ENCODE data around the gene ALK. TPM values are rescaled to one million over a fixed set of nuclear protein-coding genes. Genes with fewer than 3 reads are reported as not detected.

Gene ALK
- total RNA-seq, 2 donors from 2014 or later: 0.25 TPM; not detected in 1

DNA sequence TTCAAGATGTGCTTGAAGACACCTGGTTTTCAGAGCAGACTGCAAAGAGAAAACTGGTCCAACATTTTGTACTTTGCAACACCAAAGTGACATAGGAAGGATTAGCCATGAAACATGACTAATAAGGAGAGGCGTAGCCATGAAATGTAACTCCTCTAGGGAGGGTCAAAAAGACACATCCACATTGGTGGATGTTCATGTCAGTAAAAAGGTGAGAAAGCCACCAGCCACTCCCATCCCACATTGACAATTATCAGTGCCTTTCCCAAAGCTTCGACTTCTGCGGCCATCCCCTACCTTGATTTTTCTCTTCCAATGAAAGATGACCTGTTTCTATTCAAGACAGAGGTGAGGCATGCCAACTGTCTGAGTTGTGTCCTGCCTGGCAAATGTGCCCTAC is 223.2 kb downstream of the ALK start:
- H3K4me3 Mint-ChIP-seq: no peak overlapping the region
- no peak overlapping the region for H3K27ac Mint-ChIP-seq
- H3K36me3 Mint-ChIP-seq (ENCODE audit: insufficient read depth in 2 of 2): no peaks in the 10 kb centered on the region
- peaks cover 12% of the 10 kb centered on the region for H3K27me3 Mint-ChIP-seq (ENCODE audit: low read depth)
- no peaks in the 10 kb centered on the region for H3K4me1 Mint-ChIP-seq (ENCODE audit: low read depth)
- ATAC-seq (replicated peaks in 1 of 2) (no peak), DNase-seq (no peak)
- no peaks in the 10 kb centered on the region for H3K9me3 Mint-ChIP-seq

DNA sequence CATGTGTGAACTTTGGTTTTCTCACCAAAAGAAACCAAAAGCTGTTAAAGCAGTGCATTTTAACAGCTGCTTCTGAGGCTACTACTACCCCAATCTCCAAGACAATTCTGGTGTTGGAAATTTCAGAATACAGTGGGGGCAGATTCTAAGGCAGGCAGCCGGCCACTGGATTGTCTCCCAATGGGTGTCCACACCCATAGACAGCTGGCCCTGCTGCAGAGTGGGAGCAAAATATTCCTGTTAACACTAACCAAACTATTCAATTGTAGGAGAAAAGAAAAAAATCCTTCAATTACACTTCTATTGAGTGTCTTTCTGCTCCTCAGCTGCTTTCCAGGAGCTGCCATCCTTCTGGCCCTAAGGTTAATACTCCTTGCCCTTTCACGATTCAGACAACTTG is 223.7 kb downstream of the ALK start:
- DNase-seq (no peak), ATAC-seq (replicated peaks in 1 of 2) (no peak)
- H3K27ac Mint-ChIP-seq: no peak overlapping the region
- no peak overlapping the region for H3K4me3 Mint-ChIP-seq
- H3K9me3 Mint-ChIP-seq: no peaks in the 10 kb centered on the region
- no peaks in the 10 kb centered on the region for H3K4me1 Mint-ChIP-seq (ENCODE audit: low read depth)
- peaks cover 17% of the 10 kb centered on the region for H3K27me3 Mint-ChIP-seq (ENCODE audit: low read depth)
- H3K36me3 Mint-ChIP-seq (ENCODE audit: insufficient read depth in 2 of 2): no peaks in the 10 kb centered on the region

DNA sequence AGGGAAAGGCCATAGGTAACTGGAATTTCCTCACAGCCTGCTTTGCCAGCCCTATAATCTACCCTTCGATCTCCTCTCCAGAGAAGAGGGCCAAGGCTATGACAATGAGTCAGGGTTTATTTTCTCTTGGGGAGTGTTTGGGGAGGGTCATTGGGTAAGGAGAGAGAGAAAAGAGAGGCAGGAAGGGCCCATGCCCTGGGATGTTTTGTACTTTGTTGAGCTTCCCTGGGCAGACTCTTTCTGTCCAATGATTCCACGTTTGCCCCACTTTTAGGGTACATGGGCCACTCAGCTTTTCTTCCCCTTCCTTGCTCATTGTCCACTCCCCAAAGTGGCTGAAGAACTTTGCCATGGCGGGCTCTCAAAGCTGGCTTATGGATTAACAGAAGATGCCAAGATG is 224.2 kb downstream of the ALK start:
- Mint-ChIP-seq H3K36me3 (ENCODE audit: insufficient read depth in 2 of 2) (no peaks in the 10 kb centered on the region), H3K27ac (no peak overlapping the region), H3K9me3 (no peaks in the 10 kb centered on the region), H3K4me3 (no peak overlapping the region), H3K27me3 (ENCODE audit: low read depth) (peaks cover 18% of the 10 kb centered on the region), H3K4me1 (ENCODE audit: low read depth) (no peaks in the 10 kb centered on the region)
- DNase-seq (no peak), ATAC-seq (replicated peaks in 1 of 2) (no peak)

DNA sequence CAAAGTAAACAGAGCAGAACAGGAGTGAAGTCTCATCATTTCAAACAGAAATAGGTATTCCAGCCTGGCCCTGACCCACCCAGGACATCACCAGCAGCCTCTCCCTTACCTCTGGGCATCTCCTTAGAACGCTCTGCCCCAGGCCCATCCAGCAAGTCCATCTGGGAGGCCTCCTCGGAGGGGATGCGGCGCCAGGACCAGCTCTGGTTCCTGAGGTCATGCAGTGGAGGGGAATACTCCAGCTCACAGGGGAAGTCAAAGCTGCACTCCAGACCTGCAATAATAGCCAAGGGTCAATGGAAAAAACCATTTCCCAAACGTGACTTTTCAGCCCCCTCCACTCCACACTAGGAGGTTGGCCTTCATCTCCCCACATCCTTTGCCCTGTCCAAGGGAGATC is 226.6 kb downstream of the ALK start:
- Mint-ChIP-seq H3K4me1 (ENCODE audit: low read depth) (no peaks in the 10 kb centered on the region), H3K27me3 (ENCODE audit: low read depth) (peaks cover 14% of the 10 kb centered on the region), H3K36me3 (ENCODE audit: insufficient read depth in 2 of 2) (no peaks in the 10 kb centered on the region), H3K27ac (no peak overlapping the region), H3K4me3 (no peak overlapping the region), H3K9me3 (no peaks in the 10 kb centered on the region)
- ATAC-seq (replicated peaks in 1 of 2) (no peak), DNase-seq (no peak)

DNA sequence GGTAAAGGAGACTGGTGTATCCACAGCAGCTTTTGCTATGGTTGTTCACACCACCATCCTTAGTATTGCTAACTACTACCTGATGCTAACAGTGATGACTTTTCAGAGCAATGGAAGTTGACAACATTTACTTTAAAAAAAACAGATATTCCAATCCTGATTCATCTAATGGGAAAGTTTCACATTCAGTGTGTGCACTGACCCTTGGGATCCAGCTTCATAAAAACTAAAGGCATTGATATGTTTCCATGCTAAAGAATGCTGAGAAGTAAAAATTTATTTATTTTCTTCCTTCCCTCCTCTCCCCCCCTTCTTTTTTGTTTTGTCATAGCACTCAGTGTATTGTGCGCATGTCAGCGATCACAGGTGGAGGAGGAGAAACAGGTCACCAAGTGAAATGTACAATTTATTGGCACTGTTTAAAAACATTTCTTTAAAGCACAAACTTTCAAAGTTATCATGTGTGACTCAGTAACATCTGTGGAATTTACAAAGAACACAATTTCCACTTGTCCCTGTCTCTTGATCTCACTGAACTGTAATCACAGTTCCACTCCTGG is 229.9 kb downstream of the ALK start:
- H3K4me3 Mint-ChIP-seq: no peak overlapping the region
- peaks cover 14% of the 10 kb centered on the region for H3K27me3 Mint-ChIP-seq (ENCODE audit: low read depth)
- H3K27ac Mint-ChIP-seq: no peak overlapping the region
- no peak for ATAC-seq (replicated peaks in 1 of 2)
- no peak for DNase-seq
- no peaks in the 10 kb centered on the region for H3K9me3 Mint-ChIP-seq
- no peaks in the 10 kb centered on the region for H3K4me1 Mint-ChIP-seq (ENCODE audit: low read depth)
- H3K36me3 Mint-ChIP-seq (ENCODE audit: insufficient read depth in 2 of 2): no peaks in the 10 kb centered on the region

DNA sequence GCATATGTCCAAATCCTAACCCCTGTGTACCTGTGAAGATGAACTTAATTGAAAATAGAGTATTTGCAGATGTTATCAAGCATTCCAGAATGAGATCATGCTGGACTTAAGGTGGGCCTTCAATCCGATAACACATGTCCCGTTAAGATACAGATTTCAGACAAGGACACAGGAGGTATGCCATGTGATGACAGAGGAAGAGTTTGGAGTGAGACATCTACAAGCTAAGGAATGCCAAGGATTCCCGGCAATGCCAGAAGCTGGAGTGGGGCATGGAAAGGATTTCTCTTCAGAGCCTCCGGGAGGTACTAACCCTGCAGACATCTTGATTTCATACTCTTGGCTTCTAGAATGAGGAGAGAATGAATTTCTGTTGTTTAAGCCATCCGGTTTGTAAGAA is 231.7 kb downstream of the ALK start:
- no peak overlapping the region for H3K4me3 Mint-ChIP-seq
- no peaks in the 10 kb centered on the region for H3K36me3 Mint-ChIP-seq (ENCODE audit: insufficient read depth in 2 of 2)
- no peaks in the 10 kb centered on the region for H3K4me1 Mint-ChIP-seq (ENCODE audit: low read depth)
- ATAC-seq (replicated peaks in 1 of 2) (no peak), DNase-seq (no peak)
- peaks cover 27% of the 10 kb centered on the region for H3K27me3 Mint-ChIP-seq (ENCODE audit: low read depth)
- no peaks in the 10 kb centered on the region for H3K9me3 Mint-ChIP-seq
- no peak overlapping the region for H3K27ac Mint-ChIP-seq

DNA sequence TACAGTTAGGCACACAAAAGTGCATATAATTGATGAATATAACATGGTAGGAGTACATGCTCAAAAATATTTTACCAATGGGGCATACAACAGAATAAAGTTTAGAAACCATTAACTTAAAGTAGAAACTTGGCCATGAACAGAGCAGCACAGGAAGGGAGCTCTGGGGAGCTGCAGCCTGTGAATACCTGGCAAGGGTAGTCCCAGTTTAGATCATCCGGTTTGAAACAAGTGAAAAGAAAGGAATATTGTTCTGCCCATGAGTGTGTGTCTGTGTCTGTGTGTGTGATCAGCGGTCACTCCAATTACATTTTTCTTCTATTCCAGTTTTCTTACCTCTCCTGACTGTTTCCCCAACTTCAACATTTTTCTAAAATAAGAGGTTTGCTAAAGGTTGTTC is 233.0 kb downstream of the ALK start:
- DNase-seq: no peak
- Mint-ChIP-seq H3K36me3 (ENCODE audit: insufficient read depth in 2 of 2) (no peaks in the 10 kb centered on the region), H3K27ac (no peak overlapping the region), H3K27me3 (ENCODE audit: low read depth) (peaks cover 24% of the 10 kb centered on the region), H3K4me1 (ENCODE audit: low read depth) (no peaks in the 10 kb centered on the region), H3K9me3 (no peaks in the 10 kb centered on the region), H3K4me3 (no peak overlapping the region)
- no peak for ATAC-seq (replicated peaks in 1 of 2)

DNA sequence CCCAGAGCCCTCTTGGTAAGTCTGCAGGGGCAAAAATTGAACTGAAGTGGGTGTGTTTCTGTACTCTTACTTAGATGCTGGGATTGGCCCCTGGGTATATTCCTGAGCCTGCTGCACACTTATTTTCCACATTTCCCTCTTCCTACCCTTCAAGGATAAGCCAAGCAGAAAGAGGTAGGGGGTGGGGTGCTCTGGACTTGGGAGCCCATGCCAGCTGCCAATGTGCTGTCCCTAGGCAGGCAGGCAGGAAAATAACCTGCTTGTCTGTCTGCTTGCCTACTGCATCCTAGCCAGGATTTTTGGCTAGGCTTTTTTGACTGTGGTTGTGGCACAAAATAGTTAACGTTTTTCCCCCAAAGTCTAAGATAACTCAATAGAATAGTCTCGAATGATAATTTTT is 234.3 kb downstream of the ALK start:
- Mint-ChIP-seq H3K4me3 (no peak overlapping the region), H3K36me3 (ENCODE audit: insufficient read depth in 2 of 2) (no peaks in the 10 kb centered on the region), H3K27ac (no peak overlapping the region), H3K9me3 (no peaks in the 10 kb centered on the region), H3K4me1 (ENCODE audit: low read depth) (no peaks in the 10 kb centered on the region), H3K27me3 (ENCODE audit: low read depth) (peaks cover 14% of the 10 kb centered on the region)
- ATAC-seq (replicated peaks in 1 of 2) (no peak), DNase-seq (no peak)

DNA sequence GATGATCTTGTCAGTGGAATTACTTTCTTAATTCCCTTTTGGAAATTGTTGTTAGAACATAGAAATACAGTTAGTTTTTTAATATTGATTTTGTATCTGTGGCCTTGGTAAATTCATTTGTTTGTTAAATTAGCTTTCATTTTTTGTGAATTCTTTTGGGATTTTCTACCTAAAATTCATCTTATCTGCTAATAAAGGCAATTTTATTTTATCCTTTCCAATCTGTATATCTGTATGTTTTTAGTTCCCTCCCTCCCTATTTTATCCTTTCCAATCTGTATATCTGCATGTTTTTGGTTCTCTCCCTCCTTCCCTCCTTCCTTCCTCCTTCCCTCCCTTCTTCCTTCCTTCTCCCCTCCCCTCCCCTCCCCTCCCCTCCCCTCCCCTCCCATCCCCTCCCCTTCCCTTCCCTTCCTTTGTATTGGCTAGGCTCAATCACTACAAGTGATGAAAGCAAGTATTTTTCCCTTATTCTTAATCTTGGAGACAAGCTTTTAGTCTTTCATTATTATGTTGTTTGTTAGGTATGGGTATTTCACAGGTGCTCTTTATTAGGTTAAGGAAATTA is 244.4 kb downstream of the ALK start:
- H3K9me3 Mint-ChIP-seq: no peaks in the 10 kb centered on the region
- H3K27ac Mint-ChIP-seq: no peak overlapping the region
- no peak overlapping the region for H3K4me3 Mint-ChIP-seq
- H3K27me3 Mint-ChIP-seq (ENCODE audit: low read depth): peaks cover 7% of the 10 kb centered on the region
- no peaks in the 10 kb centered on the region for H3K4me1 Mint-ChIP-seq (ENCODE audit: low read depth)
- ATAC-seq (replicated peaks in 1 of 2): no peak
- H3K36me3 Mint-ChIP-seq (ENCODE audit: insufficient read depth in 2 of 2): peaks cover 0 to 1% of the 10 kb centered on the region in 2 donors
- DNase-seq: no peak

DNA sequence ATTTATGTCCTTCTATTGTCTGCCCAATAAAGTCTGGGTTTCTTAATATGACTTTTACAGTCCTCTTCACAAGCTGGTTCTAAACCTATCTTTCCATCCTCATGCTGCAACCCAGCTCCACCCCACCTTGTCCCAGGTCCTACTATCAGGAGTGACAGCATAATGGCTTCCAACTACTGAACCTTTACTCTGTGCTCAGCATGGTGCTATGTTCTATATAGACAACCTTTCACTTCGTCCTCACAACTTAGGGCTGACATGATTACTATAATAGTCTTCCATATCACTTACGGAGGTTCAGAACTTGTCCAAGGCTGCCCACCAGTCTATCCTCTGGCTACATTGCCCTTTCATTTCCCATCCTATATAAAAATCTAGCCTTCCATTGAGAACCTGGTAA is 256.8 kb downstream of the ALK start:
- Mint-ChIP-seq H3K27me3 (ENCODE audit: low read depth) (peaks cover 5% of the 10 kb centered on the region), H3K4me3 (no peak overlapping the region), H3K9me3 (no peaks in the 10 kb centered on the region), H3K27ac (no peak overlapping the region), H3K4me1 (ENCODE audit: low read depth) (no peaks in the 10 kb centered on the region), H3K36me3 (ENCODE audit: insufficient read depth in 2 of 2) (peaks cover 0 to 2% of the 10 kb centered on the region in 2 donors)
- DNase-seq (no peak), ATAC-seq (replicated peaks in 1 of 2) (no peak)

DNA sequence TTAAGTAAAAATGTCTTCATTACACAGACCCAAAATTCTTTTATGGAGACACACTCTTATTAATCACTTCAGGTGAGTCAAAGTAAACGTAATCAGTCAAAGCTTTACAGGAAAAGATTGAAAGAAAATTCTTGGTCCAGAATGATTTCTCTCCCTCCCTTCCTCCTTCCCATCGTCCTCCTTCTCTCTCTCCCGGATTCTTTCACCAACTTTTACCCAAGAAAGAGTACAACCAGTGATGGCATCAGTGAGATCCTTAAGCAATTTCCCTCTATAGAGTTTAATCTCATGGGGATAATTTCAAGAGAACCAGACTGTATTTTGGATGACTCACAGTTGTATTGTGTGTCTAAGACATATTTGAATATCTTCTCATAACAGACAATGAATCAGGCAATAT is 258.1 kb downstream of the ALK start:
- ATAC-seq (replicated peaks in 1 of 2): no peak
- H3K9me3 Mint-ChIP-seq: no peaks in the 10 kb centered on the region
- peaks cover 0 to under 1% of the 10 kb centered on the region in 2 donors for H3K36me3 Mint-ChIP-seq (ENCODE audit: insufficient read depth in 2 of 2)
- peaks cover 5% of the 10 kb centered on the region for H3K27me3 Mint-ChIP-seq (ENCODE audit: low read depth)
- no peak overlapping the region for H3K4me3 Mint-ChIP-seq
- no peaks in the 10 kb centered on the region for H3K4me1 Mint-ChIP-seq (ENCODE audit: low read depth)
- no peak overlapping the region for H3K27ac Mint-ChIP-seq
- DNase-seq: no peak

DNA sequence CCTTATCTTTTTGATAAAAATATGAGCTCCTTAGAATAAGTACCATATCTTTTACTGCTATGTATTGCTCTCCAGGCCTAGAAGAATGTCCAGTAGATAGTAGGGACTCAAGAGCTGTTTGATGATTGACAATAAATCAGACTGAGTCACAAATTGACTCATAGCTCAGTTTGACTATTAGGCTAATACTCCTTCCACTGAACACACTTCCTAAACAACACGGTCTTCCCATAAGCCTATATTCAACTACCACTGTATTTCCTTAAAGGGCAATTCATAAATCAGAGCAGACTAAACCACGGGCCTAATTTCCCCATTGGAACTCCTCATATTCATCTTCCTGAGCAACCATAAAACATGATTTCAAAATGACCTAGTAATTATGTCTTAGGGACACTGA is 258.5 kb downstream of the ALK start:
- Mint-ChIP-seq H3K36me3 (ENCODE audit: insufficient read depth in 2 of 2) (no peaks in the 10 kb centered on the region), H3K27me3 (ENCODE audit: low read depth) (peaks cover 5% of the 10 kb centered on the region), H3K27ac (no peak overlapping the region), H3K4me1 (ENCODE audit: low read depth) (no peaks in the 10 kb centered on the region), H3K9me3 (no peaks in the 10 kb centered on the region), H3K4me3 (no peak overlapping the region)
- ATAC-seq (replicated peaks in 1 of 2) (no peak), DNase-seq (no peak)

DNA sequence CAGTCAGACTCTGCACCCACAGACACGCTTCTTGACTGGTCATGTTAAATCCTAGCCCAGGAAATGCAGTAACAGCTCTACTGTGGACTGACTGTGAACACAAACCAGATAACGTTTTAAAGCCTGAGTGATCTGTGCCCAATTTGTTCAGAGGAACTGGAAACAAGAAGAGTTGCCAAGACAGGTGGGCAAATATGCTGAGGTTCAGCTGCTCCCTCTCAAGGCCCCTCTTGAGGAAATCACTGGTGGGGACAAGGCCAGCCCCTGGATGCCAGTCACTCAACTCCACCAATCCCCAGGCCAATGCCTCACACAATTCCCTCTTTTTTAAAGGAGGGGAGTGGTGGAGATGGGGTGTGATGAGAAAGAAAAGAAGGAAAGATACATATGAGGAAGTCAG is 261.2 kb downstream of the ALK start:
- H3K36me3 Mint-ChIP-seq (ENCODE audit: insufficient read depth in 2 of 2): no peaks in the 10 kb centered on the region
- no peaks in the 10 kb centered on the region for H3K4me1 Mint-ChIP-seq (ENCODE audit: low read depth)
- no peak for DNase-seq
- peaks cover 5% of the 10 kb centered on the region for H3K27me3 Mint-ChIP-seq (ENCODE audit: low read depth)
- no peak overlapping the region for H3K4me3 Mint-ChIP-seq
- no peak overlapping the region for H3K27ac Mint-ChIP-seq
- H3K9me3 Mint-ChIP-seq: no peaks in the 10 kb centered on the region
- ATAC-seq (replicated peaks in 1 of 2): no peak

DNA sequence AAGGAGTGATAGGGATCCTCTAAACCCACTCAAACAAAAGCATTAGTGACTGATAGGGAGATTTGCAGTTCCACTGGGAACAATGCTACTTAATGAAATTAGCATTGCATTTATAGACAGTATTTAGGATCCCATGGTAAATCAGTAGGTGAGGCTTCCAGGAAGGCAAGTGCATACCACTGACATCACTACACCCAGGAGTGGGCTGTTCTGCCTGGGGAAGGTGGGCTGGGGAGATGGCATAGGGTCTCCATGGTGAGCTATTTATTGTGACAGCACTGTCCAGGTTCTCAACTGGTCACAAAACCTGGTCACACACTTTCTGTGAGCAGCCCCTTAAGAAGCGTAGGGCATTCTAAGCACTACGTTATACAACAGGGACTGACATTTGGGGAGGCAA is 262.2 kb downstream of the ALK start:
- DNase-seq: no peak
- H3K27ac Mint-ChIP-seq: no peak overlapping the region
- no peak overlapping the region for H3K4me3 Mint-ChIP-seq
- H3K9me3 Mint-ChIP-seq: no peaks in the 10 kb centered on the region
- H3K27me3 Mint-ChIP-seq (ENCODE audit: low read depth): peaks cover 5% of the 10 kb centered on the region
- ATAC-seq (replicated peaks in 1 of 2): no peak
- H3K4me1 Mint-ChIP-seq (ENCODE audit: low read depth): no peaks in the 10 kb centered on the region
- no peaks in the 10 kb centered on the region for H3K36me3 Mint-ChIP-seq (ENCODE audit: insufficient read depth in 2 of 2)
